ENCODE results near the gene RUNX2.
"Not testable (repeated sequence)": the region's sequence is repeated elsewhere in the genome, so short reads cannot be mapped to it uniquely, and the experiment has no call there.

RUNX2 gene

GRCh38 chr6:45531999-45532595 is 204.0 kb downstream of the RUNX2 start:
- DNase-seq: no peak

GRCh38 chr6:45532721-45533210 is 204.6 kb downstream of the RUNX2 start:
- DNase-seq: no peak

DNA sequence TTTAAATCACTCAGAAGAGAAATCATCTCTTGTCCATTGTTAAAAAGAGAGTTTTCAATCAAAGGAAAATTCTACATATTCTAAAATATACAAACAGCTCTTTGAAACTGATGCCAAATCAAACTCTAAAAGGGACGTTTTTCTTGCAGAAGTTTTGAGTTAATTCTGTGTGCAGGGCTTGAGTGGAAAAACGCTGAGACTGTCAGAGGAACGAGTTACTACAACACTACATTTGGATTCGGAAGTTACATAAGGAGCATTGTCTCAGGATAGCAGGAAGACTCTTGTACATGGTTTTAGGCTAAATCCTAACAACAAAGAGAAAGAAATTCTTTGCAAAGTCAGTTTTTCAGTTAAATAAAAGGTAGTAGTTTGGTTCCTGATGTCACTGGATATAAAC is 205.3 kb downstream of the RUNX2 start:
- DNase-seq: no peak

GRCh38 chr6:45535933-45536332 is 207.8 kb downstream of the RUNX2 start:
- DNase-seq: no peak

DNA sequence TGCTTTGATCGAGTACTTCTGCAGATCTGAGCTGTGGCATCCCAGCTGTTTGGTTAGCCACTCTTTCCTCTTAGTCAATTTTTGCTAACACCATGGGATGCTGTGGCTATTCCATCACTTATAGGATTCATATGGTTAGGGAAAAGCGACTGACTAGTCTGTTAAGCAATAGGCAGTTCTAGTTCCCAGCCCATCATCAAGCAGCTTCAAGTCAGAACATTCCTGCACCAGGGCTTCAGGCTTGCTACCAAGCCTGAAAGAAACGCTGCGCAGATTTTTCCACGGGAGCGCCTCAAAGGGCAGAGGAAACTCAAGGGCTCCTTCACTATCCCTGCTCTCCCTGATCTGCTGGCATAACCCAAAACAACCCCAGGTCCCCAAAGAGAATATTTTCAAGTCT is 209.4 kb downstream of the RUNX2 start:
- DNase-seq: no peak

DNA sequence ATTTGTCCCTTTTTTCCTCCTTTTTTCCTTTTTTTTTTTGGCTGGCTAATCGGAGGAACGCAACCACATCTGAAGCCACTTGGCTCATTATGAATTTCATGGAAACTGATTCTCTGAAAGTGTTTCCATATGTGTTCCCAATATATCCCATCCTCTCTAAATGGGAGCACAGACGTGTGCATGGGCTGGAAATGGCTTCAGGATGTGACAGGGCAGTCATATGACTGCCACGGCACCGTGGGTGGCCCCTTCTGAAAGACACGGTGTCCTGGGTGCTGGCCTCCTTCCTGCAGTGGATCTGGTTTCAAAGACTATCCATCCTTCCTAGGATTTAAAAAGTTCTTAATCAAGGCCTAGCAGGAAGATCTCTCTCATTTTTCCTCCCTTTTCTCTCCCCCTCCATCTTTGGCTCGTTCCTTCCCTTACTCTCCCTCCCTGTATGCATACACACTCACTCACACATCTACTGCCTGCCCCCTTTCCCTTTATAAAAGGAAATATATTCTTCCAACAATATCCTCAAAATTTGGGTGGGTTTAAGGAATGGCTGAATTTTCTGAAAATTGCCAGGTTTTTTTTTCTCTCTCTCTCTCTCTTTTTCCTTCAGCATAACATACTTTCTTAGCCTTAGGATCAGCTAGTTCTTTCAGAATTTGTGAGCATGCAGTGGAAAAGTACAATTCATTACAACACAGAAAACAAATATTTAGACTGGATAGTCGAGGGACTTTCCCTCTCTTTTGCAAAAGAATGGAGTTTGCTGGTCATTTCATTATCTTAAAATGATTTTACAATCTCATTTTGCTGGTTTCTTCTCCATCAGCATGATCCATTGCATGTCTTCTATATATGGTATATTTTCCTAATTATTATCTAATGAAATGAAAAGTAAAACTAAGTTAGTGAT is 210.8 kb downstream of the RUNX2 start:
- no peak for DNase-seq

DNA sequence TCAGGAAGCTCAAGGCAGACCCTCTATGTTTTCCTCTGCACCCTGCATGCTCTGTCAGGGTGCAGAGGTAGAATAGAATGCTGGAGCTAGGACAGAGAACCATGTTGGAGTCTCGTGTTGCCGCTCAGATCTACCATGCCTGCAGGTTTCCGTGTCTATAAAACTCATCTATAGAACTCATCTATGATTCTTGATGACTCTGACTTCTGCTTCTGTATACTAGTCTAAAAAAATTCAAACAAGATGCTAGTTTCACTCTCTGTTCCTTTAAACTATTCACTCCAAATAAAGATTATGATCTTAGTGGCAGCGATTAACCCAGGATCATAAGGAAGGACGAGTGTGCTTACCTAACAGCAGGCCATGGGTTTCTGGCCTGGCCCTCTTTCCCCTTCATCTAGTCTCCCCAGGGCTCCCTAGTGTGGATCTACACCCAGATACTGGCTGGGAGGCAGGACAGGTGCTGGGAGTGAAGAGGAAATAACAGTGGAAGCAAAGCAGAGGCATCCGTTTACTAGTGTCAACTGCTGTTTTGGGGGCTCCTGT is 212.3 kb downstream of the RUNX2 start:
- no peak for DNase-seq

GRCh38 chr6:45541934-45542333 is 213.8 kb downstream of the RUNX2 start:
- DNase-seq: no peak

DNA sequence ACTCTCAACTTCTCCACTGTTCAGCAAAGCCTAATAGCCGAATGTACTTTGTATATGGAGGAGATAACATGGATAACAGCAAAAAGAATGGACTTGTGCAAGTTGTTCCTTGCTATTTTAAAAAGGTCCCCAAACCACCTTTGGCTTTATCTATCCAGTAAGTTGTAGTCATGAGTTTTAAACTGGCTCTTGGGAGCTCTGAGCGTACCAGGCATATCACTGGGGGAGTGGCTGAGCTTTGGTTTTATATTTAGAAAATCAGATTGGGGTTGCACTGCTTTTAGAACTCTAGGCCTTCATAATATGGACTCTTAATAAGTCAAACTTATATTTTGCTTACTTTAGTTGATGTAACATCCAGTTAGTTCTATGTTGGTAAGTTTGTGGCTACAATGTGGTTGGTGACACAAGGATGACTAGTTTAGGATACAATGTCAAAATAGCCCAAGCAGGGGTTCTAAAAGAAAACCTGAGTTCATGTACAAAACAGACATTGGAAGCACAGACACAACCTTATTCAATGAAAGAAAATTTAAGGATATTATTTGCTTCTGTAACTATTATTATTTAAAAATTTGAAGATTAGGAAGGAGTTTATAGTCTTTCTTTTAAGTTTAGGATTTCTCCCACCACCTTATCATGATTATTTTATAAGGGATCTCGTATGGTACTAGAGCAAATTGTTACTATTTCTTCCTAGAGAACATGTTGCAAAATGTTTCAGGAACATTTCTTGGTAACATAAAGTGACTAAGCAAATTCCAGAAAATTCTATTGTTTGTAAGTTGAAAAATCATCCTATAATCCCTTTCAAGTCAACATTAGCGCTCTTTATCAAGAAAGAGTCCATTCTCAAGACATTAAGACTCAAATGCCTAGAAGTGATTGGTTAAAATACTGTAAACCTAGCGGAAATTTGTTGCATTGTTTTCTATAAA is 215.4 kb downstream of the RUNX2 start:
- DNase-seq: no peak

DNA sequence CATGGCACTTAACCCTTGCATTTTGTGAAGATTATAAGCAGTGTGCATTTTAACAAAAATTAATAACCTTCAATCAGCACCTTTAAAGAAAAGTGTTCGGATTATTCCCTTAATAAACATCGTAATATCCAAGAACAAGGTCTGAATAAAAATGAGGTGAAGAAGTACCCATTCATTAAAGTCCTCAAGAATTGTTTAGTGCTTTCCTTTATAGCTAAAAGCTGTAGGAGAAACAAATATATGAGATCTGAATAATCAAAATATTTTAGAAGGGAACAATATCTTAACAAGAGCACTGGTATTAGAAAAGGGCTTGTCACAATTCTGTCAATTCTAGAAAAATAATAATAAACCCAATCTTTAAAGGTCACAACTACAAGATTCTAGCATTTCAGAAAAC is 217.3 kb downstream of the RUNX2 start:
- DNase-seq: no peak

DNA sequence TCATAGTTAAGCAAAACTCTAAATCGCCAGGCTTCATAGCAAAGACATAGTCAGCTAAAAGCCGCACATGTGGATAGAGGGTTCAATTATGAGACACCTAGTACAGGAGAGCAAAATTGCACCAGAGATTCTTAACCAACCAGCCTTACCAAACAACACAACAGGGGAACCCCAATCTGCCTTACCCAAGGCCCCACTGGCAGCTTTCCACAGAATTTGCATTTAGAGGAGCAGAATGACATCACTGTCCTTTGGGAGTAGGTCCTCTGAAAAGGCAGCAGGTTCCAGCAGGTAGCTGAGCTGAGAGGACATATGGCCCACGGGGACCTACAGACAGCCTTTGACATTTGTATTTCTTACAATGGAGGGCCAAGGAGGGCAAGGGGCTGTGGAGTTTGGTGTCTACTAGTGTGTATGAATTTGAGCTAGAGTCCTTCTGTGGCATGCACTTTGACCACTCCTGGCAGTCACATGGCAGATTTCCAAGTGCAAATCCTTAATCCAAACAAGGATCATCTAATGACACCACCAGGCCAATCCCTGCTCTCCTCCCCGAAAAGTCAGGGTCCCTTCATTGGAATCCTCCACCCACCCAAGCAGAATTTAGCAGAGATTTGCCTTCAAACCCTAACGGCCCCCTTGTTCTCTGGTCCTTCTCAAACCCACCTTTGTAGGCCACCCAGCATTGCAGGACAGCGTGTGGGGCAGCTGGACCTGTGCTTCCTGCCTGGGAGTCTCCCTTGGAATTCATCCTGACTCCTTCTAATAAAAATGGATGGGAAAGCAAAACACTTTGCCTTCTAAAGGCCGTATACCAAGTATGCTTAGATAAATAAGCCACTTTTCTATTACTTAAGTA is 220.8 kb downstream of the RUNX2 start:
- no peak for DNase-seq

GRCh38 chr6:45552536-45552935 is 224.4 kb downstream of the RUNX2 start:
- no peak for DNase-seq

DNA sequence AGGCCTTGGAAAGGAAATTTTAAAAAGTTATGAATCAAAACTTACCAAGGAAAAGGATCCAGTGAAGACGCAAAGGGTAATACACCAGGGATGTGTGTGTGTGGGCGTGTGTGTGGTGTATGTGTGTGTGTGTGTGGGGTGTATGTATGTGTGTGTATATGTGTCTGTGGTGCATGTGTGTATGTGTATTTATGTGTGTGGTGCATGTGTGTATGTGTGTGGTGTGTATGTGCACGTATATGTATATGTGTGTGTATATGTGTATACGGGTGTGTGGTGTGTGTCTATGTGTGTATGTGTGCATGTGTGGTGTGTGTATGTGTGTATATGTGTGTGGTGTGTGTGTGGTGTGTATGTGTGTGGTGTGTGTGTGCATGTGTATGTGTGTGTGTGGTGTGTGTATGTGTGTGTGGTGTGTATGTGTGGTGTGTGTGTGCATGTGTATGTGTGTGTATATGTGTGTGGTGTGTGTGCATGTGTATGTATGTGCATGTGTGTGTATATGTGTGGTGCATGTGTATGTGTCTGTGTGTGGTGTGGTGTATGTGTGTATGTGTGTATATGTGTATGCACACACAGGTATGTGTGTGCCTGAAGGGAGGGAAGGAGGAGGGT is 225.7 kb downstream of the RUNX2 start:
- no peak for DNase-seq

DNA sequence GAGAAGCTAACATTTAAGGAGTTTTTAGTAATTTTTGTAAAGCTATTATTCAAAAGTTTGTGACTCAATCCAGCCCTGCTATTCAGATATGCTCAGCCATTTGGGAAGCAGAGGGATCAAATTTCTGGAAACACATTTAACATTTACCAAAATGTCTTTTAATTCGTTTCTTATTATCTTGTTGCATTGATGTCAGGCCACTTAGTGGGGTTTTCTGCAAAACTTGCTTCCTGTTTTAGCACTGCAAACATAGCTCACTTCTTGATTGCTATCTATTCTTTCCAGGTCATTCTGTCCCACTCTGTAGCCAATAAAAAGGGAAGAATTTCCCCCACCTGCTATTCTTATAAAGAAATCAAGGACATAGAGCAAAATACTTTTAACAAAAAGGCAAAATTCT is 226.5 kb downstream of the RUNX2 start:
- DNase-seq: no peak

GRCh38 chr6:45555981-45556771 is 228.0 kb downstream of the RUNX2 start:
- DNase-seq: no peak

DNA sequence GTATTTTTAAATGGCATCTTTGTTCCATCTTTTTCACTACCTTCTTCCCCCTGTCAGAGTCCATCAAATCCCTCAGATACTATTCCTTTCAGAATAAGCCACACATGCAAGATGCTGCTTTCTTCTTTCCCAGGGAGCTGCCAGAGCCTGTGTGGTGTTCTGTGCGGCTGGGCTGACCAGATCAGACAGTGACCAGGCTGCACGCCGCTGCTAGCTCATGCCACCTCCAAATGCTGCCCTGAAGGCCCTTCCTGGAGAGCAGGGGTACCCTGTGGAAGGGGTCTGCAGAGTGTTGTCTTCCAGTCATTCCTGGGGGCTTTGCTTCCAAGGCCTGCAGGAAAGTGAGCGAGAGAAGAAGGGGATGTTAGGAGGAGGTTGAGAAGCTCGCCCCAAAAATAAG is 228.7 kb downstream of the RUNX2 start:
- no peak for DNase-seq

DNA sequence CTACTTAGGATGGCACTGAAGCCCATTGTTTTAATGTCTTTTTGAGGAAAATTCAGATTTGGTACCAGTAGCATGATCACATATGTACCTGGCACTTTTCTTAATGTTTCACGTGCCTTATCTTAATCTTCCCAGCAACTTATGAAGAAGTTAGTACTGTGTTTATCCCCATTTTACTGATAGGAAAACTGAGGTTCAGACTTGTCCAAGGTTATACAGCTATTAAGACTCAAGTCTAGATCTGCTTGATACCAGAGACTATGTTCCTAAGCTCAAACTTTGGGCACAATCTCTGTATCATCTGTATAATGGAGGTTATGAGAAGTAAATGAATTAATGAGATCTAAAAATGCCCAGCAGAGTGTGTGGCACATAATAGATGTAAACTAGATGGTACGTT is 229.3 kb downstream of the RUNX2 start:
- no peak for DNase-seq

DNA sequence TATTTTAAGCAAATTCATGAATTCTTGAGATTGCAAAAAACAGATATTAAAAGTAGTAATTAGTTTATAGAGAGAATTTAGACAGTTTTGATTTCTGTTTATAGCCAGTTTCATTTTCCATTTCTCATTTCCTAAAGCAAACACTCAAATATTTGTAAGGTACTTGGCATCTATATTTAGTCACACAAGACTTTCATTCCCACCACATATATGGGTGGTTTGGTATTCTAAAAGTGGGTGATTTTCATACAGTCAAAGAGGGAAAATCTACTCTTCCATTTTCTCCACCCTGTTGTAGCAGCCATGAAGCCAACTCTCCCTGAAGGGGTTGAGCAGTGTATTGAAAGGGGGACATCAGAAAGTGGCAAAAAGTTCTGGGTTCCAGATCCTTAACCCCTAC is 230.7 kb downstream of the RUNX2 start:
- DNase-seq: no peak

DNA sequence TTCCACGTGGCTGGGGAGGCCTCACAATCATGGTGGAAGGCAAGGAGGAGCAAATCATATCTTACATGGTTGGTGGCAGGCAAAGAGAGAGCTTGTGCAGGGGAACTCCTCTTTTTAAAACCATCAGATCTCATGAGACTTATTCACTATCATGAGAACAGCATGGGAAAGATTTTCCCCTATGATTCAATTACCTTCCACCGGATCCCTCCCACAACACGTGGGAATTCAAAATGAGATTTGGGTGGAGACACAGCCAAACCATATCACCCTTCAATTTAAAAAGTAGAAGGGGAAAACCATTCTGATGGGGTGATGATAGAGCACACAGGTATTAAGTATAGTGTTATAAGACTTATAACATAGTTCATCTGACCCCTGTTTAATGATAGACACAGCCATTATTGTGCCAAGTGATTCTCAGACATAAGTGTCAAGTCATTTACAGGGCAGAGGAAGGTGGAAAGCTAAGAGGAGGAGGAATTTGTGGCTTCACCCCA is 232.2 kb downstream of the RUNX2 start:
- DNase-seq: not testable (repeated sequence)

DNA sequence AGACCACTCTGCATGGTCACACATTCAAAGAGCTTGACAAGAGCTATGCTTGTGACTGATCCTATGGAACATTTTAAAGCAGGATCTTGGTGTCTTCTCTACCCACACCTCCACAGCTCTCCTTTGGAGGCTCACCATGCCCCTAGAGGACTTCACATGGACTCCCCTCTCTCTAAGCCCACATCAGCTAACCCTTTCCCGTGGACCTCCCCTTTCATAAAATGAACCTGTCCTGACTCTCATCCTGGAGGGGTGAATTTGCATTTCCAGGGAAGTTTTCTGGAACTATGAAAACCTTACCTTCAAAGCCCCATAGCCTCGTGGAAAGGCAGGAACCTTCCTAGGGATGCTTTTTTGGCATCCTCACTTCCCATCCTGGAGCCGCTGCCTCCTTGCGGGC is 234.0 kb downstream of the RUNX2 start:
- no peak for DNase-seq
